Activated naive CD4-positive, alpha-beta T cell treated with anti-CD3 and anti-CD28 coated beads, Interleukin-2, amount 50 U/mL, for 24 hours (primary cell): Measurements from ENCODE around the gene B4GALNT4.
A peak's percentile ranks its signal among the peaks of the same experiment; 100 is the strongest.
"Not testable (repeated sequence)": the region's sequence is repeated elsewhere in the genome, so short reads cannot be mapped to it uniquely, and the experiment has no call there.

Experiments used
- H3K27ac Mint-ChIP-seq: one replicate; pipeline ENCODE4 v1.8.0; 2021; ENCODE audit warnings: mild to moderate bottlenecking, mixed read lengths
- H3K27me3 Mint-ChIP-seq: one replicate; pipeline ENCODE4 v1.8.0; 2021; ENCODE audit warnings: mixed read lengths
- H3K36me3 Mint-ChIP-seq: one replicate; pipeline ENCODE4 v1.8.0; 2021; ENCODE audit warnings: mixed read lengths
- H3K4me1 Mint-ChIP-seq: one replicate; pipeline ENCODE4 v1.8.0; 2021; ENCODE audit warnings: mixed read lengths
- H3K4me3 Mint-ChIP-seq: one replicate; pipeline ENCODE4 v1.8.0; 2021; ENCODE audit warnings: mild to moderate bottlenecking, mixed read lengths
- H3K9me3 Mint-ChIP-seq: one replicate; pipeline ENCODE4 v1.8.0; 2021; ENCODE audit warnings: mixed read lengths

Gene B4GALNT4

GRCh38 chr11:350033-350722 is 19.1 kb upstream of the B4GALNT4 start:
- H3K27ac Mint-ChIP-seq, H3K27me3 Mint-ChIP-seq, H3K4me3 Mint-ChIP-seq, H3K9me3 Mint-ChIP-seq, H3K36me3 Mint-ChIP-seq: not testable (repeated sequence)
- H3K4me1 Mint-ChIP-seq: peaks cover 43% of the 10 kb centered on the region

GRCh38 chr11:350723-351255 is 18.5 kb upstream of the B4GALNT4 start:
- no peaks in the 10 kb centered on the region for H3K36me3 Mint-ChIP-seq
- H3K9me3 Mint-ChIP-seq: no peaks in the 10 kb centered on the region
- no peaks in the 10 kb centered on the region for H3K27me3 Mint-ChIP-seq
- peak overlapping the region; percentile 30 for H3K4me3 Mint-ChIP-seq
- H3K4me1 Mint-ChIP-seq: peaks cover 45% of the 10 kb centered on the region
- H3K27ac Mint-ChIP-seq: peak overlapping the region; percentile 81

- Mint-ChIP-seq H3K36me3 (no peaks in the 10 kb centered on the region), H3K4me1 (peaks cover 45% of the 10 kb centered on the region), H3K9me3 (no peaks in the 10 kb centered on the region), H3K4me3 (no peak overlapping the region), H3K27me3 (no peaks in the 10 kb centered on the region), H3K27ac (peak overlapping the region; percentile 77)
Measured at GRCh38 chr11:351411-351810, 17.9 kb upstream of the B4GALNT4 start.

GRCh38 chr11:352456-353031 is 16.8 kb upstream of the B4GALNT4 start:
- H3K4me3 Mint-ChIP-seq: no peak overlapping the region
- peak overlapping the region; percentile 73 for H3K27ac Mint-ChIP-seq
- H3K9me3 Mint-ChIP-seq: no peaks in the 10 kb centered on the region
- H3K36me3 Mint-ChIP-seq: no peaks in the 10 kb centered on the region
- no peaks in the 10 kb centered on the region for H3K27me3 Mint-ChIP-seq
- peaks cover 45% of the 10 kb centered on the region for H3K4me1 Mint-ChIP-seq

- Mint-ChIP-seq H3K4me3 (peak overlapping the region; percentile 3), H3K4me1 (peaks cover 45% of the 10 kb centered on the region), H3K9me3 (no peaks in the 10 kb centered on the region), H3K36me3 (no peaks in the 10 kb centered on the region), H3K27me3 (no peaks in the 10 kb centered on the region), H3K27ac (peak overlapping the region; percentile 85)
Measured at GRCh38 chr11:353179-353873, 16.0 kb upstream of the B4GALNT4 start.

- H3K9me3 Mint-ChIP-seq: no peaks in the 10 kb centered on the region
- H3K27me3 Mint-ChIP-seq: no peaks in the 10 kb centered on the region
- H3K4me3 Mint-ChIP-seq: peak overlapping the region; percentile 80
- H3K27ac Mint-ChIP-seq: peak overlapping the region; percentile 92
- no peaks in the 10 kb centered on the region for H3K36me3 Mint-ChIP-seq
- H3K4me1 Mint-ChIP-seq: peaks cover 42% of the 10 kb centered on the region
Measured at GRCh38 chr11:355581-356458, 13.5 kb upstream of the B4GALNT4 start.

GRCh38 chr11:356610-357009 is 12.7 kb upstream of the B4GALNT4 start:
- H3K9me3 Mint-ChIP-seq: no peaks in the 10 kb centered on the region
- H3K36me3 Mint-ChIP-seq: no peaks in the 10 kb centered on the region
- H3K27me3 Mint-ChIP-seq: no peaks in the 10 kb centered on the region
- H3K4me3 Mint-ChIP-seq: no peak overlapping the region
- H3K4me1 Mint-ChIP-seq: peaks cover 34% of the 10 kb centered on the region
- H3K27ac Mint-ChIP-seq: no peak overlapping the region

GRCh38 chr11:357582-357981 is 11.7 kb upstream of the B4GALNT4 start:
- H3K36me3 Mint-ChIP-seq: no peaks in the 10 kb centered on the region
- H3K9me3 Mint-ChIP-seq: no peaks in the 10 kb centered on the region
- no peak overlapping the region for H3K27ac Mint-ChIP-seq
- H3K4me3 Mint-ChIP-seq: no peak overlapping the region
- H3K4me1 Mint-ChIP-seq: peaks cover 29% of the 10 kb centered on the region
- no peaks in the 10 kb centered on the region for H3K27me3 Mint-ChIP-seq

GRCh38 chr11:358129-358800 is 11.0 kb upstream of the B4GALNT4 start:
- Mint-ChIP-seq H3K36me3 (no peaks in the 10 kb centered on the region), H3K4me1 (peaks cover 22% of the 10 kb centered on the region), H3K27ac (no peak overlapping the region), H3K9me3 (no peaks in the 10 kb centered on the region), H3K4me3 (no peak overlapping the region), H3K27me3 (no peaks in the 10 kb centered on the region)

GRCh38 chr11:359181-359714 is 10.1 kb upstream of the B4GALNT4 start:
- no peak overlapping the region for H3K4me3 Mint-ChIP-seq
- peaks cover 14% of the 10 kb centered on the region for H3K4me1 Mint-ChIP-seq
- H3K27ac Mint-ChIP-seq: peak overlapping the region; percentile 9
- no peaks in the 10 kb centered on the region for H3K36me3 Mint-ChIP-seq
- no peaks in the 10 kb centered on the region for H3K9me3 Mint-ChIP-seq
- H3K27me3 Mint-ChIP-seq: no peaks in the 10 kb centered on the region

GRCh38 chr11:360326-361280 is 8.7 kb upstream of the B4GALNT4 start:
- Mint-ChIP-seq H3K4me3 (no peak overlapping the region), H3K27me3 (no peaks in the 10 kb centered on the region), H3K9me3 (no peaks in the 10 kb centered on the region), H3K4me1 (peaks cover 4% of the 10 kb centered on the region), H3K27ac (no peak overlapping the region), H3K36me3 (no peaks in the 10 kb centered on the region)

- Mint-ChIP-seq H3K36me3 (no peaks in the 10 kb centered on the region), H3K4me1 (peaks cover 5% of the 10 kb centered on the region), H3K27ac (peak overlapping the region; percentile 35), H3K9me3 (no peaks in the 10 kb centered on the region), H3K27me3 (peaks cover 8% of the 10 kb centered on the region), H3K4me3 (no peak overlapping the region)
Measured at GRCh38 chr11:362642-363442, 6.5 kb upstream of the B4GALNT4 start.

- not testable (repeated sequence) for H3K9me3 Mint-ChIP-seq, H3K36me3 Mint-ChIP-seq, H3K4me3 Mint-ChIP-seq, H3K27ac Mint-ChIP-seq
- H3K27me3 Mint-ChIP-seq: peaks cover 12% of the 10 kb centered on the region
- H3K4me1 Mint-ChIP-seq: peaks cover 11% of the 10 kb centered on the region
Measured at GRCh38 chr11:363443-363805, 5.9 kb upstream of the B4GALNT4 start.
